HG03469 (cell line): ENCODE measurements around the gene EPB41L5.
A peak's percentile ranks its signal among the peaks of the same experiment; 100 is the strongest.
"Not testable (repeated sequence)": the region's sequence is repeated elsewhere in the genome, so short reads cannot be mapped to it uniquely, and the experiment has no call there.

ENCODE experiments used
- ATAC-seq: cut with Tn5 transposase; IDR thresholded peaks from one replicate; pipeline ENCODE4 v1.9.1; 2021; ENCODE audit warnings: mild to moderate bottlenecking, moderate library complexity, moderate number of reproducible peaks; ENCODE audit not compliant: unreplicated experiment

The EPB41L5 gene

GRCh38 chr2:120094795-120095194 is 81.9 kb downstream of the EPB41L5 start:
- ATAC-seq = no peak

GRCh38 chr2:120100627-120101026 is 87.8 kb downstream of the EPB41L5 start:
- ATAC-seq = no peak

DNA sequence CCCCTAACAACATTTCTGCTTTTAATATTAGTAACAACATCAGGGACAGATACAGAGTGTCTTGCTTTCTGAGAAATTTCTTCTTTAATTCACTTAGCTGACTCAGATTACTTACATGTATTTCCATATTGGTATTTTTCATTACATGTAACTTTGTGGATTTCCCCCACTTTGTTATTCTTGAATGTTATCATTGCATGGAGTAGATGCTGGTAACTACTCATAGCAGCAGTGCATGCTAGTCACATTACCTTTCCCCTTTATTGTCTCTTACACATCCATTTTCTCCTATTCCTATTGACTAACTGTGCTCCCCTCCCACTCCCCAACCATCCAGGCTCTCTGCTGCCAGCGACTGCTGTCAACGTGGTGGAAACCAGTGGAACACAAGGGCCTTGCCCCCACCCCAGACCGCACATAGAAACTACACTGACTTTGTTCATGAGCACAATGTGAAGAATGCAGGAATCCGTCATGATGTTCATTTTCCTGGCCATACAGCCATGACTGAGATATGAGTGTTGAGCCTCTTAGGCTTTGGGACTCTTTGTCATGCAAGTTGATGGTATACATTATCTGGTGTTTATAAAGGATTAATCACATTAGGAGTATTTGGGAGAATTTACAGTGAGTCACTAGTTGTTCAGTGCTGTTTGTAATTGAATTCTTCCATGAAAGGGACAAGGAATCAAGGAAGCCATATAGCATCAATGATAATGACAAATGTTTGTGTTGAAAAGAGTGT is 91.0 kb downstream of the EPB41L5 start:
- ATAC-seq = no peak

GRCh38 chr2:120104772-120105171 is 91.9 kb downstream of the EPB41L5 start:
- ATAC-seq = no peak

- peak; percentile 77 for ATAC-seq
Measured at GRCh38 chr2:120105360-120105759, 92.5 kb downstream of the EPB41L5 start.

DNA sequence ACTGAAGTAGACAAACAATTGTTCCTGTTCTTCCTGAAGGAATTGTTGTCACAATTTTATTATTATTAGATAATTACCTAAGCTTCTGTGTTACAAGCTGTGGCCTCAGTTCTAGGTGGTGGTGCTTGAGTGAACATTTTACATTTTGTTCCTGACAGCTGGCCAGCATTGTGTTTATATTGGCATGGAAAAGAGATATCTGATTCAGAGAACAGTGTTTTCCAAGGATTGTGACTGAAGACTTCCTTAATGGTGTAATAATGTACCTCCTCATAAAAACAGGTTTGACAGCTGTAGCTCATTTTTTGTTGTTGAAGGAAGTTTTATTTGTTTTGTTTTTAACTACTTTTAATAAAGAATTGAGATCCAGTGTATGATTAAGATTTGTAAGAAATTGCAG is 95.2 kb downstream of the EPB41L5 start:
- ATAC-seq = no peak

- ATAC-seq = no peak
Measured at GRCh38 chr2:120108749-120109148, 95.9 kb downstream of the EPB41L5 start.

- ATAC-seq = peak; percentile 37
Measured at GRCh38 chr2:120109186-120110061, 96.5 kb downstream of the EPB41L5 start.

- ATAC-seq = no peak
Measured at GRCh38 chr2:120110062-120110362, 97.1 kb downstream of the EPB41L5 start.

GRCh38 chr2:120110507-120110906 is 97.6 kb downstream of the EPB41L5 start:
- no peak for ATAC-seq

DNA sequence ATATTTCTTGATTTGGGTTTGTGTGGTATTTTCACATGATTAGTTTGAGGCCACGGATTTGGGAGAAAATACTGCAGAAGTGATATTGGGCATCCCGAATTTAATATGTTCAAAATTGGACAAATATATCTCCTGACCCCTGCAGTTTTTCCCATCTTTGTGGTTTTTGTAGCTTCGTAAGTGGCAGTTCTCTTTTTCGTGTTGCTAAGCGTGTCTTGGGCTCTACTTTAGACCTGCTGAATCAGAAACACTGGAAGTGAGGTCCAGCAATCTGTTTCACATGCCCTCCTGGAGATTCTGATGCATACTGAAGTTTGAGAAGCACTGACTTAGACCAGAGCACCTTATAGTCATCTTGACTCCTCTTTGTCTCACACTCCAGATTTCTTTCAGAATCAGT is 98.3 kb downstream of the EPB41L5 start:
- ATAC-seq = no peak

- no peak for ATAC-seq
Measured at GRCh38 chr2:120118018-120118417, 105.1 kb downstream of the EPB41L5 start.

DNA sequence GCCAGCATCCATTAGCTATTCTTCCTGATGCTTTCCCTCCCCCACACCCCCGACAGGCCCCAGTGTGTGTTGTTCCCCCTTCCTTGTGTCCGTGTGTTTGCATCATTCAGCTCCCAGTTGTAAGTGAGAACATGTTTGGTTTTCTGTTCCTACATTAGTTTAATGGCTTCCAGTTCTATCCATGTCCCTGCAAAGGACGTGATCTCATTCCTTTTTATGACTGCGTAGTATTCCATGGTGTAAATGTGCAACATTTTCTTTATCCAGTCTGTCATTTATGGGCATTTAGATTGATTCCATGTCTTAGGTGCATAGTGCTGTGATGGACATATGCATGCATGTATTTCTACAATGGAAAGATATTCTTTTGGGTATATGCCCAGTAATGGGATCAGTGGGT is 105.6 kb downstream of the EPB41L5 start:
- no peak for ATAC-seq

- not testable (repeated sequence) for ATAC-seq
Measured at GRCh38 chr2:120121337-120121736, 108.5 kb downstream of the EPB41L5 start.

DNA sequence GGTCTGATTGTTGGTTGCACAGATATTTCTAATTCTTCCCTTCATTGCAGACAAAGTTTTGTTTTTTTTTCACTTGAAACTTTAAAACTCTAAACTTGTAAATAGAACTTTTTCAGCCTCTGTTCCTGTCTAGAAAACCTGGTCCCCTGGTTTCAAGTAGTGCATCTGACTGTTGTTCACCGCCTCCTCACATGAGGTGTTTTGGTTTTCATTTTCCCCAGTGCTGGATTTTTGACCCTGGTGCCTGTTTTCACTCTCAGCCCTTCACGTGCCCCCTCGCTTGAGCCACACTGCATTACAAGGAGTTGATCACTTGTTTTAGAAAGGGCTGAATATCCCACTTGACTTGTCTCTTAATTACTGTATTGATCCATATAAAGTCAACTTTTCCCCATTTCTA is 110.2 kb downstream of the EPB41L5 start:
- ATAC-seq = no peak

DNA sequence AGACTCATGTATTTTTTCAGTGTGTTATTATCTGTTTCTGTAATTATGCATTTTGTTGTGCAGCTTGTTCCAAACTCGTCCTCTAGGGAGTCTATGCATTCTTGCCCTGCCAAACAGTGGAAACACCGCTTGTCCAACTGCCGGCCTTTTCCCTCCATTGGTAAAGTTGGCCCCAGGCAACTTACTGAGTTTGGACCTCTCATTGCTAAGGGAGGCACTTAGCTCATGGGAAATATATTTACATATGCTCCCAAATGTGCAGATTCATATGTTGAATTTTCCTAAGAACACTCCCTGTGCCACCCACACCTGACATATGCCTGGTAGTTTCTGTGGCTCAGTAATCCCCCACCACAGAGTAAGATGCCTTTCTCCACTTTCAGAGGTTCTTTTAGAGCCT is 112.3 kb downstream of the EPB41L5 start:
- ATAC-seq = no peak

- ATAC-seq = no peak
Measured at GRCh38 chr2:120128216-120128615, 115.3 kb downstream of the EPB41L5 start.

DNA sequence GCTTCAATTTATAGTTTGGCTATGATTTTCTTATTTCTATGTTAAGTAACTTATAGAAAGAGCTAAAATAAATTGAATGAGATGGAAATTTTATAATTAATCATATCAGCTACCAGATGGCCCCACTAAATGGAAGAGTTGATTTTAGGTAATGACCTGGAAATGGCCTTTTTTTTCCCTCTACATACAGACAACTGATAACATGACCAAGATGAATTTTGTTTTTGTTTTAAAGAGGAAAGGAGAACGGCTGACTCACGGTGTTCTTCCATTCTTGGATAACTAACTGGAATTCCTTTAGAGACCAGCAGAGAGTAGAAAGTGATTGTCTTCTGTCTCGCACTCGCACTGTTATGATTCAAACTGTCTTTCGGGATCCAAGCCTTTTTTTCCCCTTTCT is 119.3 kb downstream of the EPB41L5 start:
- ATAC-seq = no peak

DNA sequence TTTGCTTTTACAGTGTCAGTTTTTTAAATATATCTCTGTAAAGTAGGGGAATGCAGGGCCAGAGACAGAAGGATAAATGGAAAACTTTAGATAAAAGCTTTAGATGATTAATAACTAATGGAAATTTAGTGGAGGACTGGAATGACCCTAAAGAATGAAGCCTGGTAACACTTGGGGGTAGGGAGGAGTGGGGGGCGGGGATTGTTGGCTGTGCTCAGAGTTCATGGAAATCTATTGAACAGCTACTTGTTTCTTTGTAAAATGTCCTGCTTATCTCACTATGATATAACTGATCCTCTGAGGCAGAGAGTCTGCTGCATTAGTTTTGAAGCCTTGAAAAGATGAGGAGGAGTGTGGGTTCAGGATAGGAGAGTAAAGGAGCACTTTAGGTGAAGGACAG is 119.8 kb downstream of the EPB41L5 start:
- no peak for ATAC-seq

- ATAC-seq = no peak
Measured at GRCh38 chr2:120133572-120134244, 120.8 kb downstream of the EPB41L5 start.

- no peak for ATAC-seq
Measured at GRCh38 chr2:120134263-120134662, 121.4 kb downstream of the EPB41L5 start.

- not testable (repeated sequence) for ATAC-seq
Measured at GRCh38 chr2:120135013-120135412, 122.1 kb downstream of the EPB41L5 start.
